Endothelial cell of umbilical vein (primary cell): ENCODE measurements around the gene DOCK4. TPM values are rescaled to one million over a fixed set of nuclear protein-coding genes. Genes with fewer than 3 reads are reported as not detected.
A peak's percentile ranks its signal among the peaks of the same experiment; 100 is the strongest.

ENCODE experiments used
- BruUV-seq: library from RNA; stranded (reverse); fragments of 400-500 nt; replicated peaks from 2 replicates; lab custom pipeline; 2021; lab: Mats Ljungman, UMichigan
- CTCF ChIA-PET: fragments of 300-600, 350-600 bp; sonication (Branson Sonifier 250); formaldehyde crosslinking; loops from one replicate; lab custom pipeline; 2021; ENCODE audit warnings: antibody characterized with exemption, inconsistent platforms; lab: Charles Lee
- POLR2A ChIA-PET: fragments of 300-600, 350-600 bp; sonication (Branson Sonifier 250); formaldehyde crosslinking; loops from one replicate; lab custom pipeline; 2021; ENCODE audit warnings: antibody characterized with exemption, inconsistent platforms; lab: Charles Lee
- DNase-seq: peaks from one replicate; pipeline ENCODE4 v3.0.0-alpha.2; 2011; ENCODE audit warnings: low read depth, low spot score
- FAIRE-seq: peaks from 2 replicates; lab custom pipeline; 2011; peaks lifted over from hg19 to GRCh38; lab: Jason Lieb, UNC
- H2AFZ ChIP-seq: 2 replicates; pipeline ENCODE4 v1.6.0; 2012; ENCODE audit warnings: low read depth, low read length, control low read depth, inconsistent platforms
- H3K27ac ChIP-seq: 2 replicates; pipeline ENCODE4 v1.5.1; 2011; ENCODE audit warnings: low read depth, mild to moderate bottlenecking, control low read depth, low read length, moderate library complexity; ENCODE audit not compliant: insufficient read depth
- H3K27me3 ChIP-seq, 2 experiments: 2 replicates each; pipeline versions ENCODE4 v1.6.0 to v1.6.1; 2011; ENCODE audit warnings: low read length in 2 of 2, mixed read lengths in 1 of 2; ENCODE audit not compliant: control insufficient read depth in 2 of 2, insufficient read depth in 2 of 2
- H3K36me3 ChIP-seq, 2 experiments: 2 replicates in 1 of 2; 3 replicates in 1 of 2; pipeline ENCODE4 v1.5.1; 2011; ENCODE audit warnings: low read length in 2 of 2, mild to moderate bottlenecking in 1 of 2, moderate library complexity in 1 of 2; ENCODE audit not compliant: control insufficient read depth in 2 of 2, insufficient read depth in 2 of 2; ENCODE audit errors: extremely low read depth in 1 of 2
- H3K4me1 ChIP-seq: 3 replicates; pipeline ENCODE4 v1.5.1; 2011; ENCODE audit warnings: mild to moderate bottlenecking, low read length; ENCODE audit not compliant: control insufficient read depth, insufficient read depth; ENCODE audit errors: extremely low read depth
- H3K4me2 ChIP-seq: 2 replicates; pipeline ENCODE4 v1.6.1; 2011; ENCODE audit warnings: low read length, control low read depth, mixed read lengths; ENCODE audit not compliant: insufficient read depth
- H3K4me3 ChIP-seq, 3 experiments: fragments of 200-600 bp in 1 of 3; sonication (generic), shearing (Covaris generic) in 1 of 3; replicated peaks in 1 of 3; 2 replicates each; pipeline ENCODE4 v1.5.1; 2011 to 2016; ENCODE audit warnings: control low read depth in 3 of 3, low read length in 3 of 3, mild to moderate bottlenecking in 2 of 3, inconsistent platforms in 1 of 3, low read depth in 1 of 3, moderate library complexity in 1 of 3; ENCODE audit not compliant: insufficient read depth in 1 of 3
- H3K79me2 ChIP-seq: 2 replicates; pipeline ENCODE4 v1.6.0; 2012; ENCODE audit warnings: low read length, inconsistent platforms; ENCODE audit not compliant: control insufficient read depth, insufficient read depth
- H3K9ac ChIP-seq: replicated peaks from 2 replicates; pipeline ENCODE3; 2011; ENCODE audit warnings: low read length, control low read depth; ENCODE audit not compliant: insufficient read depth; ENCODE audit errors: extremely low read depth
- H3K9me1 ChIP-seq: replicated peaks from 3 replicates; pipeline ENCODE4 v1.6.0; 2011; ENCODE audit warnings: mild to moderate bottlenecking, low read length; ENCODE audit not compliant: control insufficient read depth, insufficient read depth; ENCODE audit errors: extremely low read depth
- H3K9me3 ChIP-seq: replicated peaks from 2 replicates; pipeline ENCODE4 v1.5.1; 2012; ENCODE audit warnings: low read length, inconsistent platforms; ENCODE audit not compliant: control insufficient read depth, insufficient read depth
- H4K20me1 ChIP-seq: replicated peaks from 2 replicates; pipeline ENCODE3; 2011; ENCODE audit warnings: mild to moderate bottlenecking, low read length; ENCODE audit not compliant: control insufficient read depth, insufficient read depth; ENCODE audit errors: extremely low read depth
- EZH2 ChIP-seq: IDR thresholded peaks from 2 replicates; pipeline ENCODE4 v1.6.1; 2012; ENCODE audit warnings: borderline replicate concordance, low read depth, mild to moderate bottlenecking, moderate library complexity, low read length, inconsistent platforms; ENCODE audit not compliant: severe bottlenecking
- FOS ChIP-seq: IDR thresholded peaks from 2 replicates; pipeline ENCODE4 v1.6.1; 2011; ENCODE audit warnings: mild to moderate bottlenecking, low read length, moderate library complexity, borderline replicate concordance; ENCODE audit not compliant: insufficient read depth
- GATA2 ChIP-seq: IDR thresholded peaks from 2 replicates; pipeline ENCODE4 v1.7.0; 2011; ENCODE audit warnings: low read depth, mild to moderate bottlenecking, moderate library complexity, mixed read lengths, low read length; ENCODE audit not compliant: insufficient read length, insufficient read depth
- JUN ChIP-seq: IDR thresholded peaks from 2 replicates; pipeline ENCODE4 v1.6.1; 2011; ENCODE audit warnings: borderline replicate concordance, low read depth; ENCODE audit not compliant: insufficient read length, insufficient read depth
- MAX ChIP-seq: IDR thresholded peaks from 2 replicates; pipeline ENCODE4 v1.6.1; 2011; ENCODE audit not compliant: insufficient read depth, insufficient read length
- MYC ChIP-seq: IDR thresholded peaks from one replicate; pipeline ENCODE4 v1.6.1; 2011; ENCODE audit warnings: mild to moderate bottlenecking, low read depth, low read length
- POLR2A ChIP-seq: IDR thresholded peaks from 2 replicates; pipeline ENCODE4 v1.6.1; 2012; ENCODE audit warnings: low read depth, mild to moderate bottlenecking, control low read depth, low read length
- POLR2AphosphoS5 ChIP-seq: IDR thresholded peaks from 2 replicates; pipeline ENCODE4 v1.6.1; 2012; ENCODE audit warnings: low read depth, mild to moderate bottlenecking, control low read depth, low read length, moderate library complexity; ENCODE audit not compliant: insufficient read depth
- dilution Hi-C: fragments of 300-500 bp; cut with MboI; formaldehyde crosslinking; loops from one replicate; pipeline ENCODE4 v1.15.0; 2019; ENCODE audit warnings: low sequenced_read_pairs; ENCODE audit not compliant: extremely low pct_ligation_motif_present
- intact Hi-C: fragments of 100-400 bp; cut with micrococcal nuclease; formaldehyde crosslinking; loops from one replicate; pipeline ENCODE4 v1.10.0; 2022
- polyA plus RNA-seq, 4 experiments: library from polyadenylated mRNA; depleted of rRNA in 3 of 4; stranded (reverse) in 3 of 4; unstranded in 1 of 4; fragments of >200 nt; gene quantifications; 2 replicates each; pipeline versions ENCODE4 v1.2.1 to v1.2.3, GENCODE V29; 2011 to 2012; ENCODE audit warnings: missing spikeins in 1 of 4
- total RNA-seq: library from RNA; stranded (reverse); gene quantifications from 2 replicates; pipeline ENCODE4 v1.2.3, GENCODE V29; 2021
- TF ChIP-seq, protein P1 (sequence below), 2 donors: IDR thresholded peaks; 1 replicate in 1 of 2; 2 replicates in 1 of 2; pipeline ENCODE4 v1.5.1; 2011; ENCODE audit warnings: low read length in 2 of 2, mild to moderate bottlenecking in 2 of 2, moderate library complexity in 2 of 2, control low read depth in 1 of 2, inconsistent platforms in 1 of 2, low read depth in 1 of 2; ENCODE audit not compliant: insufficient read depth in 1 of 2; ENCODE audit errors: extremely low read depth in 1 of 2

Gene DOCK4
- total and polyA plus RNA-seq, 2 donors (not counting 3 experiments of a cell fraction or from before 2014, with no cell fraction given): 47.4 to 164 TPM

DNA sequence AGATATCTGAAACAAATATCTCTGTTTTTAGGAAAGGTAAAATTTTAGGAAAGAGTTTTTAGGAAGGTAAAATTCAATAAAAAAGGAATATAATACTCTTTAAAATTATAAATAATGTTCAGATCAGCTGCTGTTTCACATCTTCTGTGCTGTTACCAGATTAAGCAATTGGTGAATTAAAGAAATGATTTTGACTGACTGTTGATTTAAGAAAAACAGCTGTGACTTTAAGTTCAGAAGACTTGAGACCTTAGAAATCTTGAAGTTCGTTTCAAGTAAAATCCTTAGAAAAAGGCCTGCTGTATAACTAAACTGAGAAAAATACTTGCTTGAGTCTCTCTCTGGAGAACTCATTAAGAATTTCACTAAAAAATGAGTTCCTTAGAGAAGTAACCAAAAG lies 250.6 kb downstream of the DOCK4 start:
- BruUV-seq: no TSS peak
- H3K4me2 ChIP-seq: no peak overlapping the region
- H3K9me3 ChIP-seq: no peaks in the 10 kb centered on the region
- no peaks in the 10 kb centered on the region for H3K27me3 ChIP-seq
- intact Hi-C loops: no loop called here
- H3K4me3 ChIP-seq: no peak overlapping the region
- FAIRE-seq: no peak
- peaks cover 28% of the 10 kb centered on the region for H3K79me2 ChIP-seq
- H3K4me1 ChIP-seq: peaks cover 15% of the 10 kb centered on the region
- H4K20me1 ChIP-seq: peaks cover 4% of the 10 kb centered on the region
- TF ChIP-seq POLR2AphosphoS5 (no peak), GATA2 (no peak), POLR2A (no peak)
- TF ChIP-seq, protein P1, sequence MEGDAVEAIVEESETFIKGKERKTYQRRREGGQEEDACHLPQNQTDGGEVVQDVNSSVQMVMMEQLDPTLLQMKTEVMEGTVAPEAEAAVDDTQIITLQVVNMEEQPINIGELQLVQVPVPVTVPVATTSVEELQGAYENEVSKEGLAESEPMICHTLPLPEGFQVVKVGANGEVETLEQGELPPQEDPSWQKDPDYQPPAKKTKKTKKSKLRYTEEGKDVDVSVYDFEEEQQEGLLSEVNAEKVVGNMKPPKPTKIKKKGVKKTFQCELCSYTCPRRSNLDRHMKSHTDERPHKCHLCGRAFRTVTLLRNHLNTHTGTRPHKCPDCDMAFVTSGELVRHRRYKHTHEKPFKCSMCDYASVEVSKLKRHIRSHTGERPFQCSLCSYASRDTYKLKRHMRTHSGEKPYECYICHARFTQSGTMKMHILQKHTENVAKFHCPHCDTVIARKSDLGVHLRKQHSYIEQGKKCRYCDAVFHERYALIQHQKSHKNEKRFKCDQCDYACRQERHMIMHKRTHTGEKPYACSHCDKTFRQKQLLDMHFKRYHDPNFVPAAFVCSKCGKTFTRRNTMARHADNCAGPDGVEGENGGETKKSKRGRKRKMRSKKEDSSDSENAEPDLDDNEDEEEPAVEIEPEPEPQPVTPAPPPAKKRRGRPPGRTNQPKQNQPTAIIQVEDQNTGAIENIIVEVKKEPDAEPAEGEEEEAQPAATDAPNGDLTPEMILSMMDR (IDR thresholded peaks at IDR 0.05; ENCODE audit: extremely low read depth in 1 of 2, insufficient read depth in 1 of 2, low read depth in 1 of 2, low read length in 2 of 2): no peak
- H3K9ac ChIP-seq: no peak overlapping the region
- ChIA-PET POLR2A (no interaction called here), CTCF (no interaction called here)
- H3K9me1 ChIP-seq: no peaks in the 10 kb centered on the region
- dilution Hi-C loops: no loop called here
- no peak for DNase-seq
- H3K36me3 ChIP-seq: peaks cover 0 to 3% of the 10 kb centered on the region in 2 experiments
- no peak overlapping the region for H2AFZ ChIP-seq
- H3K27ac ChIP-seq: no peak overlapping the region

- no peak overlapping the region for H3K4me2 ChIP-seq
- FAIRE-seq: no peak
- dilution Hi-C loops: no loop called here
- H3K36me3 ChIP-seq: peaks cover 0 to 3% of the 10 kb centered on the region in 2 experiments
- DNase-seq: peak; percentile 41
- ChIA-PET CTCF (no interaction called here), POLR2A (no interaction called here)
- no peak overlapping the region for H3K27ac ChIP-seq
- H2AFZ ChIP-seq: no peak overlapping the region
- intact Hi-C loops: no loop called here
- H3K4me3 ChIP-seq: no peak overlapping the region
- no peaks in the 10 kb centered on the region for H3K27me3 ChIP-seq
- peaks cover 12% of the 10 kb centered on the region for H3K4me1 ChIP-seq
- H4K20me1 ChIP-seq: peaks cover 6% of the 10 kb centered on the region
- no peak overlapping the region for H3K9ac ChIP-seq
- BruUV-seq: no TSS peak
- peaks cover 26% of the 10 kb centered on the region for H3K79me2 ChIP-seq
- TF ChIP-seq EZH2 (no peak), GATA2 (no peak), FOS (no peak), POLR2A (no peak), JUN (no peak), MAX (no peak), MYC (no peak), POLR2AphosphoS5 (no peak)
- TF ChIP-seq, protein P1 (IDR thresholded peaks at IDR 0.05; ENCODE audit: extremely low read depth in 1 of 2, insufficient read depth in 1 of 2, low read depth in 1 of 2, low read length in 2 of 2): no peak
- no peaks in the 10 kb centered on the region for H3K9me1 ChIP-seq
- no peaks in the 10 kb centered on the region for H3K9me3 ChIP-seq
Observed at GRCh38 chr7:111954474-111955381, 251.5 kb downstream of the DOCK4 start.
